WTC11 (cell line): ENCODE results near the gene IKBIP. TPM values are rescaled to one million over a fixed set of nuclear protein-coding genes. Genes with fewer than 3 reads are reported as not detected.
A peak's percentile ranks its signal among the peaks of the same experiment; 100 is the strongest.
"Not testable (repeated sequence)": the region's sequence is repeated elsewhere in the genome, so short reads cannot be mapped to it uniquely, and the experiment has no call there.

Experiments used
- ATAC-seq: fragments of 200-7000 bp; cut with Tn5 transposase; 2 replicates; pipeline ENCODE4 v1.10.0; 2021; ENCODE audit warnings: mild to moderate bottlenecking, moderate library complexity
- CTCF ChIA-PET: fragments of 300-600 bp; sonication (Branson Sonifier 250); formaldehyde crosslinking; loops from one replicate; lab custom pipeline; 2021; ENCODE audit warnings: antibody characterized with exemption; lab: Charles Lee
- POLR2A ChIA-PET: fragments of 350-600 bp; sonication (Branson Sonifier 250); formaldehyde crosslinking; loops from one replicate; lab custom pipeline; 2021; ENCODE audit warnings: antibody characterized with exemption; lab: Charles Lee
- DNase-seq: peaks from one replicate; pipeline ENCODE4 v3.0.0; 2021; ENCODE audit warnings: low spot score
- H3K27ac Mint-ChIP-seq: 2 replicates; pipeline ENCODE4 v1.8.0; 2021; ENCODE audit warnings: mixed read lengths
- H3K27me3 Mint-ChIP-seq: 2 replicates; pipeline ENCODE4 v1.8.0; 2021; ENCODE audit warnings: low read depth, mild to moderate bottlenecking, moderate library complexity, mixed read lengths
- H3K36me3 Mint-ChIP-seq: 2 replicates; pipeline ENCODE4 v1.8.0; 2021; ENCODE audit warnings: mixed read lengths
- H3K4me1 Mint-ChIP-seq: 2 replicates; pipeline ENCODE4 v1.8.0; 2022; ENCODE audit warnings: mixed read lengths
- H3K4me3 Mint-ChIP-seq: 2 replicates; pipeline ENCODE4 v1.8.0; 2021; ENCODE audit warnings: mild to moderate bottlenecking, moderate library complexity, mixed read lengths
- H3K9me3 Mint-ChIP-seq: 2 replicates; pipeline ENCODE4 v1.8.0; 2021; ENCODE audit warnings: mixed read lengths
- CREM ChIP-seq: sonication (generic); formaldehyde crosslinking; IDR thresholded peaks from 2 replicates; pipeline ENCODE4 v1.8.1; 2022; ENCODE audit warnings: mild to moderate bottlenecking, missing genetic modification reagents, moderate library complexity
- ELF4 ChIP-seq: sonication (generic); formaldehyde crosslinking; IDR thresholded peaks from 2 replicates; pipeline ENCODE4 v1.8.1; 2022; ENCODE audit warnings: low read depth, mild to moderate bottlenecking, moderate library complexity, missing genetic modification reagents
- ESRRA ChIP-seq: sonication (generic); formaldehyde crosslinking; IDR thresholded peaks from 2 replicates; pipeline ENCODE4 v1.8.1; 2022; ENCODE audit warnings: mild to moderate bottlenecking, missing genetic modification reagents, borderline replicate concordance
- ETV6 ChIP-seq: sonication (generic); formaldehyde crosslinking; IDR thresholded peaks from 2 replicates; pipeline ENCODE4 v1.8.1; 2022; ENCODE audit warnings: mild to moderate bottlenecking, missing genetic modification reagents
- GABPB1 ChIP-seq: sonication (generic); formaldehyde crosslinking; IDR thresholded peaks from 2 replicates; pipeline ENCODE4 v1.8.1; 2023; ENCODE audit warnings: mild to moderate bottlenecking, missing genetic modification reagents
- NFE2L1 ChIP-seq: sonication (generic); formaldehyde crosslinking; IDR thresholded peaks from 2 replicates; pipeline ENCODE4 v1.8.1; 2023; ENCODE audit warnings: missing genetic modification reagents
- TEAD1 ChIP-seq: sonication (generic); formaldehyde crosslinking; IDR thresholded peaks from 2 replicates; pipeline ENCODE4 v1.8.0; 2022; ENCODE audit warnings: mild to moderate bottlenecking, missing genetic modification reagents
- ZBTB21 ChIP-seq: sonication (generic); formaldehyde crosslinking; IDR thresholded peaks from 2 replicates; pipeline ENCODE4 v1.8.1; 2023; ENCODE audit warnings: mild to moderate bottlenecking, missing genetic modification reagents, borderline replicate concordance
- ZNF121 ChIP-seq: sonication (generic); formaldehyde crosslinking; IDR thresholded peaks from 2 replicates; pipeline ENCODE4 v1.8.0; 2023; ENCODE audit warnings: missing genetic modification reagents
- ZNF138 ChIP-seq: sonication (generic); formaldehyde crosslinking; conservative IDR thresholded peaks from 2 replicates; pipeline ENCODE4 v1.8.1; 2022; ENCODE audit warnings: mild to moderate bottlenecking, moderate library complexity, missing genetic modification reagents
- ZNF416 ChIP-seq: fragments of 250-450 bp; sonication (Bioruptor Pico); IDR thresholded peaks from 2 replicates; pipeline ENCODE4 v1.9.0; 2021; ENCODE audit warnings: mild to moderate bottlenecking, inconsistent platforms
- ZNF423 ChIP-seq: fragments of 250-450 bp; sonication (Bioruptor Pico); IDR thresholded peaks from 2 replicates; pipeline ENCODE4 v2.1.2; 2022; ENCODE audit warnings: mild to moderate bottlenecking, moderate library complexity
- total RNA-seq: library from RNA; stranded (reverse); gene quantifications from 3 replicates; pipeline ENCODE4 v1.2.3, GENCODE V29; 2021
- TF ChIP-seq, protein P1 (sequence below): sonication (generic); formaldehyde crosslinking; IDR thresholded peaks from 2 replicates; pipeline ENCODE4 v1.8.0; 2022; ENCODE audit warnings: mild to moderate bottlenecking, missing genetic modification reagents
- TF ChIP-seq, protein P2 (sequence below): sonication (generic); formaldehyde crosslinking; IDR thresholded peaks from 2 replicates; pipeline ENCODE4 v1.8.0; 2023; ENCODE audit warnings: missing genetic modification reagents, mild to moderate bottlenecking, borderline replicate concordance
- TF ChIP-seq, protein P3 (sequence below): sonication (generic); formaldehyde crosslinking; IDR thresholded peaks from 2 replicates; pipeline ENCODE4 v1.8.0; 2022; ENCODE audit warnings: mild to moderate bottlenecking, missing genetic modification reagents
- TF ChIP-seq, protein P4 (sequence below): sonication (generic); formaldehyde crosslinking; IDR thresholded peaks from 2 replicates; pipeline ENCODE4 v1.8.1; 2022; ENCODE audit warnings: mild to moderate bottlenecking, moderate library complexity, missing genetic modification reagents
- TF ChIP-seq, protein P5 (sequence below): sonication (generic); formaldehyde crosslinking; IDR thresholded peaks from 2 replicates; pipeline ENCODE4 v1.8.1; 2023; ENCODE audit warnings: mild to moderate bottlenecking, missing genetic modification reagents
- TF ChIP-seq, protein P6 (sequence below): sonication (generic); formaldehyde crosslinking; IDR thresholded peaks from 2 replicates; pipeline ENCODE4 v1.8.1; 2022; ENCODE audit warnings: low read depth, mild to moderate bottlenecking, moderate library complexity, missing genetic modification reagents, borderline replicate concordance

The IKBIP gene
- total RNA-seq, 1 experiment from 2014 or later = 15.5 TPM

DNA sequence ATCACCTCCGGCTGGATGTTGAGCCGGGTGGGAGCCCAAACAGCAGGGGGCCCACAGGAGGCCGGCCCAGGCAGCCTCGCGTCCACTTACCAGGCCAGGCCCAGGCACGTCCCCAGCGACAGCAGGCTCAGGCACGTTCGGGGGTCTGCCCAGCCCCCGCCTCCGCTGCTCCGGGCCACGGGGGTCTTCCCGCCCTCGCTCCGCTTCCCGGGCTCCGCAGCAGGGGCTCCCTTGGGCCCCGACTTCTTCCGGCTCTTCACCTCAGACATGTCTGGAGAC is 216 bp downstream of the IKBIP start:
- H3K27ac Mint-ChIP-seq = peak overlapping the region; percentile 96
- peaks cover 4% of the 10 kb centered on the region for H3K36me3 Mint-ChIP-seq
- TF ChIP-seq ZNF416 (CRISPR knock-in tag) (peak; percentile 86), ESRRA (CRISPR knock-in tag) (0 out of 2 replicates have a peak, but pooled peaks have one; percentile 33), ZNF423 (peak; percentile 62), ETV6 (CRISPR knock-in tag) (0 out of 2 replicates have a peak, but pooled peaks have one; percentile 83), NFE2L1 (CRISPR knock-in tag) (no peak), CREM (CRISPR knock-in tag) (peak; percentile 0; the same call in 1 of the 2 replicates), GABPB1 (CRISPR knock-in tag) (peak; percentile 41; the same call in 1 of the 2 replicates), ELF4 (CRISPR knock-in tag) (no peak)
- TF ChIP-seq, protein P1, sequence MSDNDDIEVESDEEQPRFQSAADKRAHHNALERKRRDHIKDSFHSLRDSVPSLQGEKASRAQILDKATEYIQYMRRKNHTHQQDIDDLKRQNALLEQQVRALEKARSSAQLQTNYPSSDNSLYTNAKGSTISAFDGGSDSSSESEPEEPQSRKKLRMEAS (CRISPR knock-in tag) = 0 out of 2 replicates have a peak, but pooled peaks have one; percentile 42
- TF ChIP-seq, protein P2, sequence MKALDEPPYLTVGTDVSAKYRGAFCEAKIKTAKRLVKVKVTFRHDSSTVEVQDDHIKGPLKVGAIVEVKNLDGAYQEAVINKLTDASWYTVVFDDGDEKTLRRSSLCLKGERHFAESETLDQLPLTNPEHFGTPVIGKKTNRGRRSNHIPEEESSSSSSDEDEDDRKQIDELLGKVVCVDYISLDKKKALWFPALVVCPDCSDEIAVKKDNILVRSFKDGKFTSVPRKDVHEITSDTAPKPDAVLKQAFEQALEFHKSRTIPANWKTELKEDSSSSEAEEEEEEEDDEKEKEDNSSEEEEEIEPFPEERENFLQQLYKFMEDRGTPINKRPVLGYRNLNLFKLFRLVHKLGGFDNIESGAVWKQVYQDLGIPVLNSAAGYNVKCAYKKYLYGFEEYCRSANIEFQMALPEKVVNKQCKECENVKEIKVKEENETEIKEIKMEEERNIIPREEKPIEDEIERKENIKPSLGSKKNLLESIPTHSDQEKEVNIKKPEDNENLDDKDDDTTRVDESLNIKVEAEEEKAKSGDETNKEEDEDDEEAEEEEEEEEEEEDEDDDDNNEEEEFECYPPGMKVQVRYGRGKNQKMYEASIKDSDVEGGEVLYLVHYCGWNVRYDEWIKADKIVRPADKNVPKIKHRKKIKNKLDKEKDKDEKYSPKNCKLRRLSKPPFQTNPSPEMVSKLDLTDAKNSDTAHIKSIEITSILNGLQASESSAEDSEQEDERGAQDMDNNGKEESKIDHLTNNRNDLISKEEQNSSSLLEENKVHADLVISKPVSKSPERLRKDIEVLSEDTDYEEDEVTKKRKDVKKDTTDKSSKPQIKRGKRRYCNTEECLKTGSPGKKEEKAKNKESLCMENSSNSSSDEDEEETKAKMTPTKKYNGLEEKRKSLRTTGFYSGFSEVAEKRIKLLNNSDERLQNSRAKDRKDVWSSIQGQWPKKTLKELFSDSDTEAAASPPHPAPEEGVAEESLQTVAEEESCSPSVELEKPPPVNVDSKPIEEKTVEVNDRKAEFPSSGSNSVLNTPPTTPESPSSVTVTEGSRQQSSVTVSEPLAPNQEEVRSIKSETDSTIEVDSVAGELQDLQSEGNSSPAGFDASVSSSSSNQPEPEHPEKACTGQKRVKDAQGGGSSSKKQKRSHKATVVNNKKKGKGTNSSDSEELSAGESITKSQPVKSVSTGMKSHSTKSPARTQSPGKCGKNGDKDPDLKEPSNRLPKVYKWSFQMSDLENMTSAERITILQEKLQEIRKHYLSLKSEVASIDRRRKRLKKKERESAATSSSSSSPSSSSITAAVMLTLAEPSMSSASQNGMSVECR (CRISPR knock-in tag) = peak; percentile 75; the same call in 1 of the 2 replicates
- TF ChIP-seq, protein P3, sequence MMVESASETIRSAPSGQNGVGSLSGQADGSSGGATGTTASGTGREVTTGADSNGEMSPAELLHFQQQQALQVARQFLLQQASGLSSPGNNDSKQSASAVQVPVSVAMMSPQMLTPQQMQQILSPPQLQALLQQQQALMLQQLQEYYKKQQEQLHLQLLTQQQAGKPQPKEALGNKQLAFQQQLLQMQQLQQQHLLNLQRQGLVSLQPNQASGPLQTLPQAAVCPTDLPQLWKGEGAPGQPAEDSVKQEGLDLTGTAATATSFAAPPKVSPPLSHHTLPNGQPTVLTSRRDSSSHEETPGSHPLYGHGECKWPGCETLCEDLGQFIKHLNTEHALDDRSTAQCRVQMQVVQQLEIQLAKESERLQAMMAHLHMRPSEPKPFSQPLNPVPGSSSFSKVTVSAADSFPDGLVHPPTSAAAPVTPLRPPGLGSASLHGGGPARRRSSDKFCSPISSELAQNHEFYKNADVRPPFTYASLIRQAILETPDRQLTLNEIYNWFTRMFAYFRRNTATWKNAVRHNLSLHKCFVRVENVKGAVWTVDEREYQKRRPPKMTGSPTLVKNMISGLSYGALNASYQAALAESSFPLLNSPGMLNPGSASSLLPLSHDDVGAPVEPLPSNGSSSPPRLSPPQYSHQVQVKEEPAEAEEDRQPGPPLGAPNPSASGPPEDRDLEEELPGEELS (CRISPR knock-in tag) = 0 out of 2 replicates have a peak, but pooled peaks have one; percentile 23
- TF ChIP-seq, protein P4, sequence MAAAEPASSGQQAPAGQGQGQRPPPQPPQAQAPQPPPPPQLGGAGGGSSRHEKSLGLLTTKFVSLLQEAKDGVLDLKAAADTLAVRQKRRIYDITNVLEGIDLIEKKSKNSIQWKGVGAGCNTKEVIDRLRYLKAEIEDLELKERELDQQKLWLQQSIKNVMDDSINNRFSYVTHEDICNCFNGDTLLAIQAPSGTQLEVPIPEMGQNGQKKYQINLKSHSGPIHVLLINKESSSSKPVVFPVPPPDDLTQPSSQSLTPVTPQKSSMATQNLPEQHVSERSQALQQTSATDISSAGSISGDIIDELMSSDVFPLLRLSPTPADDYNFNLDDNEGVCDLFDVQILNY = no peak
- ChIA-PET CTCF (interaction anchor here (0.9 to 1.9 kb wide), 4 partner anchors 51 to 417 kb away, joined by 3 to 8 read pairs (median 4); partner anchors contain the start of gene SLC25A3), POLR2A (interaction anchor here (1.6 kb wide), 1 partner anchor 51 kb away, joined by 8 read pairs; the partner anchor contains the start of gene SLC25A3)
- no peaks in the 10 kb centered on the region for H3K9me3 Mint-ChIP-seq
- DNase-seq (peak; percentile 49), ATAC-seq (peak; percentile 24)
- peaks cover 16% of the 10 kb centered on the region for H3K4me1 Mint-ChIP-seq
- peak overlapping the region; percentile 95 for H3K4me3 Mint-ChIP-seq
- no peaks in the 10 kb centered on the region; the same call in 1 of the 2 replicates for H3K27me3 Mint-ChIP-seq

DNA sequence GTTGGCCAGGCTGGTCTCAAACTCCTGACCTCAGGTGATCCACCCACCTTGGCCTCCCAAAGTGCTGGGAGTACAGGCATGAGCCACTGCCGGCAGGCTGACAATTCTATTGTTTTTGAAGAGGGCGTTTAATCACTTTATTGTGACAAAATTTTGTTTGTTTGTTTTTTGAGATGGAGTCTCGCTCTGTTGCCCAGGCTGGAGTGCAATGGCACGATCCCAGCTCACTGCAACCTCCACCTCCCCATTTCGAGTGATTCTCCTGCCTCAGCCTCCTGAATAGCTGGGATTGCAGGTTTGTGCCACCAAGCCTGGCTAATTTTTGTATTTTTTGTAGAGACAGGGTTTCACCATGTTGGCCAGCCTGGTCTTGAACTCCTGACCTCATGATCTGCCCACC is 1.8 kb downstream of the IKBIP start:
- H3K27me3 Mint-ChIP-seq, H3K9me3 Mint-ChIP-seq, H3K36me3 Mint-ChIP-seq, POLR2A ChIA-PET: not testable (repeated sequence)
- H3K4me1 Mint-ChIP-seq = peaks cover 16% of the 10 kb centered on the region
- TF ChIP-seq ZNF121 = 0 out of 2 replicates have a peak, but pooled peaks have one; percentile 37
- TF ChIP-seq, all 79 proteins: peak for 1; not testable (repeated sequence) for 78
- H3K27ac Mint-ChIP-seq, ATAC-seq, DNase-seq: not testable (repeated sequence)
- H3K4me3 Mint-ChIP-seq = peak overlapping the region; percentile 95
- CTCF ChIA-PET = interaction anchor here (1.9 kb wide), 1 partner anchor 76 kb away, joined by 8 read pairs; no protein-coding TSS in a partner anchor

DNA sequence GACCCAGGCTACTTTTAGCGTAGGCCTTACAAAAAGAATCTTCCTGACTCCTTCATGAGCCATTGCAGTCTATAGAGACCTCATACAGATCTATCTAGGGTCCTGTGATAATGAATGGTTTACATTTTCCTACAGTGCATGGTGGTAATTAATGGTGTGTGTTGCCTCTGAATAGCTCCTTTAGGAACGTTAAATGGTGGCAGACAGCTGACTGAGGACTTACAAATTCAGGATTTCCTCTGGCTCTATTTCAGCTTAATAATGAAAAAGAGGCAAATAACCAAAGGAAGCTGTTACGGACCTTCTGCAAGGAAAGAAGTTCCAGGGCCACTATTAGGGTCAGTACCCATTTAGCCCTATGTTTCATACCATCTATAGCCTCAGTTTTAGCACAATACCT is 5.1 kb downstream of the IKBIP start:
- CTCF ChIA-PET = interaction anchor here (1.1 kb wide), 1 partner anchor 73 kb away, joined by 4 read pairs; no protein-coding TSS in a partner anchor
- Mint-ChIP-seq H3K27ac (no peak overlapping the region), H3K4me1 (peaks cover 5% of the 10 kb centered on the region; the same call in 1 of the 2 replicates), H3K9me3 (no peaks in the 10 kb centered on the region), H3K36me3 (no peaks in the 10 kb centered on the region), H3K27me3 (no peaks in the 10 kb centered on the region), H3K4me3 (no peak overlapping the region)
- DNase-seq (no peak), ATAC-seq (no peak)
- POLR2A ChIA-PET = no interaction called here
- TF ChIP-seq, protein P5, sequence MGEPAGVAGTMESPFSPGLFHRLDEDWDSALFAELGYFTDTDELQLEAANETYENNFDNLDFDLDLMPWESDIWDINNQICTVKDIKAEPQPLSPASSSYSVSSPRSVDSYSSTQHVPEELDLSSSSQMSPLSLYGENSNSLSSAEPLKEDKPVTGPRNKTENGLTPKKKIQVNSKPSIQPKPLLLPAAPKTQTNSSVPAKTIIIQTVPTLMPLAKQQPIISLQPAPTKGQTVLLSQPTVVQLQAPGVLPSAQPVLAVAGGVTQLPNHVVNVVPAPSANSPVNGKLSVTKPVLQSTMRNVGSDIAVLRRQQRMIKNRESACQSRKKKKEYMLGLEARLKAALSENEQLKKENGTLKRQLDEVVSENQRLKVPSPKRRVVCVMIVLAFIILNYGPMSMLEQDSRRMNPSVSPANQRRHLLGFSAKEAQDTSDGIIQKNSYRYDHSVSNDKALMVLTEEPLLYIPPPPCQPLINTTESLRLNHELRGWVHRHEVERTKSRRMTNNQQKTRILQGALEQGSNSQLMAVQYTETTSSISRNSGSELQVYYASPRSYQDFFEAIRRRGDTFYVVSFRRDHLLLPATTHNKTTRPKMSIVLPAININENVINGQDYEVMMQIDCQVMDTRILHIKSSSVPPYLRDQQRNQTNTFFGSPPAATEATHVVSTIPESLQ (CRISPR knock-in tag) = no peak
- TF ChIP-seq ZNF416 (CRISPR knock-in tag) (no peak), TEAD1 (CRISPR knock-in tag) (no peak), ZBTB21 (no peak), ZNF138 (CRISPR knock-in tag) (no peak)
- TF ChIP-seq, protein P6, sequence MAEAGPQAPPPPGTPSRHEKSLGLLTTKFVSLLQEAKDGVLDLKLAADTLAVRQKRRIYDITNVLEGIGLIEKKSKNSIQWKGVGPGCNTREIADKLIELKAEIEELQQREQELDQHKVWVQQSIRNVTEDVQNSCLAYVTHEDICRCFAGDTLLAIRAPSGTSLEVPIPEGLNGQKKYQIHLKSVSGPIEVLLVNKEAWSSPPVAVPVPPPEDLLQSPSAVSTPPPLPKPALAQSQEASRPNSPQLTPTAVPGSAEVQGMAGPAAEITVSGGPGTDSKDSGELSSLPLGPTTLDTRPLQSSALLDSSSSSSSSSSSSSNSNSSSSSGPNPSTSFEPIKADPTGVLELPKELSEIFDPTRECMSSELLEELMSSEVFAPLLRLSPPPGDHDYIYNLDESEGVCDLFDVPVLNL = no peak
